B cell (primary cell): ENCODE data around the gene TRIM29.

Source experiments
- EZH2 ChIP-seq: IDR thresholded peaks from 2 replicates; pipeline ENCODE4 v1.6.1; 2012; ENCODE audit warnings: borderline replicate concordance, low read depth, mild to moderate bottlenecking, moderate library complexity, low read length; ENCODE audit not compliant: insufficient read depth, poor library complexity, severe bottlenecking
- TF ChIP-seq, protein P1 (sequence below): fragments of 200-600 bp; IDR thresholded peaks from one replicate; pipeline ENCODE4 v1.8.0; 2022; ENCODE audit warnings: antibody characterized with exemption, mild to moderate bottlenecking

DNA sequence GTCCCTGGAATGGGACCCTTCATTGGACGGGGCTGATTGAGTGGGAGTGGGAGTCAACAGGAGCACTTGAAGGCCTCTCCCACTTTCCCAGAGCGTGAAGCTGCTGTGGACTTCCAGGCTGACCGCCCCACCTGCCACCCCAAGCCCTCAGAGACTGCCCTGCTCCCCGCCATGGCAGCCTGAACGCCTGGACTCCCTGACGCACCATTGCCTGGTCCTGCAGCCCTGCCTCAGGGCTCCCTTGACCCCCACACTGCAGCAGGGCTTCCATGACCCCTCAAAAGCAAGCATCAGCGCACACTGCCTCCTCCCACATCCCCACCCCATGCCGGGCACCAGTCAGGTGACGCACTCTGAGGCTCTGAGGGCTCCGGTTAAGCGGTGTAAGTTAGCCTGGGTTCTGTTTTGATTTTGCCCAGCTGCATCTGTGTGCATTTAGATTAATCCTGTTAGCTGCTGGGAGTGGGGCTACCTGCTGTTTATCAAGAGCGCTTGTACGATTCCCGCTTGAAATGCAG is 39.4 kb downstream of the TRIM29 start:
- TF ChIP-seq, protein P1, sequence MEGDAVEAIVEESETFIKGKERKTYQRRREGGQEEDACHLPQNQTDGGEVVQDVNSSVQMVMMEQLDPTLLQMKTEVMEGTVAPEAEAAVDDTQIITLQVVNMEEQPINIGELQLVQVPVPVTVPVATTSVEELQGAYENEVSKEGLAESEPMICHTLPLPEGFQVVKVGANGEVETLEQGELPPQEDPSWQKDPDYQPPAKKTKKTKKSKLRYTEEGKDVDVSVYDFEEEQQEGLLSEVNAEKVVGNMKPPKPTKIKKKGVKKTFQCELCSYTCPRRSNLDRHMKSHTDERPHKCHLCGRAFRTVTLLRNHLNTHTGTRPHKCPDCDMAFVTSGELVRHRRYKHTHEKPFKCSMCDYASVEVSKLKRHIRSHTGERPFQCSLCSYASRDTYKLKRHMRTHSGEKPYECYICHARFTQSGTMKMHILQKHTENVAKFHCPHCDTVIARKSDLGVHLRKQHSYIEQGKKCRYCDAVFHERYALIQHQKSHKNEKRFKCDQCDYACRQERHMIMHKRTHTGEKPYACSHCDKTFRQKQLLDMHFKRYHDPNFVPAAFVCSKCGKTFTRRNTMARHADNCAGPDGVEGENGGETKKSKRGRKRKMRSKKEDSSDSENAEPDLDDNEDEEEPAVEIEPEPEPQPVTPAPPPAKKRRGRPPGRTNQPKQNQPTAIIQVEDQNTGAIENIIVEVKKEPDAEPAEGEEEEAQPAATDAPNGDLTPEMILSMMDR, result no peak
- TF ChIP-seq EZH2, result no peak
